ENCODE results near the gene CAMK2A. TPM values are rescaled to one million over a fixed set of nuclear protein-coding genes. Genes with fewer than 3 reads are reported as not detected.

CAMK2A gene
- total RNA-seq, 2 donors from 2014 or later = 0.05 to 0.61 TPM

DNA sequence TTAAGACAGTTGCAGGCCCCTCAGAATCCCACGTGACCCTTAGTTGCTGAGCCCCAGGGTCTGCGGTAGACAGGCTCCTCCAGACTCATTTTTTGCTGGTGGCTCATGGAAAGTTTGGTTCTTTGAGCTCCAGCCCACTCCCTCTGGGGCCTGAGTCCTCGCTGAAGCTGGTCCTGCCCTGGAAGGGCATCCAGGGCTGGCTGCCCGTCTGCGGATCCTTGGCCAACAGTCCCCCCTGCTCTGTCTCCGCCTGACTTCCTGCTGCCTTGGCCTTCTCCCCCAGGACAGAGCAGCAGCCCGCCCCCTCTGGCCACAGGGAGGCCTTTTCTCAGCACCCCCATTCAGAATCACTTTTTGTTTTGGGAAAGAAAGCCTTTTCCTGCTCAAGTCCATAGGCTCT, 75.3 kb downstream of the CAMK2A start:
- Histone ChIP-seq H3K27me3 (no peaks in the 10 kb centered on the region), H3K4me1 (peaks cover 9% of the 10 kb centered on the region), H3K9ac (ENCODE audit: low read depth in 2 of 2, low read length in 2 of 2) (no peak overlapping the region), H3K27ac (no peak overlapping the region), H3K36me3 (no peaks in the 10 kb centered on the region), H3K9me3 (no peaks in the 10 kb centered on the region), H3K4me3 (no peak overlapping the region)
- intact Hi-C loops (cut with DNase I) = loop anchor here (10.0 kb wide), 1 partner anchor 221 kb away; no protein-coding TSS in a partner anchor
- no peak for DNase-seq
- TF ChIP-seq, protein P1, sequence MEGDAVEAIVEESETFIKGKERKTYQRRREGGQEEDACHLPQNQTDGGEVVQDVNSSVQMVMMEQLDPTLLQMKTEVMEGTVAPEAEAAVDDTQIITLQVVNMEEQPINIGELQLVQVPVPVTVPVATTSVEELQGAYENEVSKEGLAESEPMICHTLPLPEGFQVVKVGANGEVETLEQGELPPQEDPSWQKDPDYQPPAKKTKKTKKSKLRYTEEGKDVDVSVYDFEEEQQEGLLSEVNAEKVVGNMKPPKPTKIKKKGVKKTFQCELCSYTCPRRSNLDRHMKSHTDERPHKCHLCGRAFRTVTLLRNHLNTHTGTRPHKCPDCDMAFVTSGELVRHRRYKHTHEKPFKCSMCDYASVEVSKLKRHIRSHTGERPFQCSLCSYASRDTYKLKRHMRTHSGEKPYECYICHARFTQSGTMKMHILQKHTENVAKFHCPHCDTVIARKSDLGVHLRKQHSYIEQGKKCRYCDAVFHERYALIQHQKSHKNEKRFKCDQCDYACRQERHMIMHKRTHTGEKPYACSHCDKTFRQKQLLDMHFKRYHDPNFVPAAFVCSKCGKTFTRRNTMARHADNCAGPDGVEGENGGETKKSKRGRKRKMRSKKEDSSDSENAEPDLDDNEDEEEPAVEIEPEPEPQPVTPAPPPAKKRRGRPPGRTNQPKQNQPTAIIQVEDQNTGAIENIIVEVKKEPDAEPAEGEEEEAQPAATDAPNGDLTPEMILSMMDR (IDR thresholded peaks at IDR 0.05) = no peak

DNA sequence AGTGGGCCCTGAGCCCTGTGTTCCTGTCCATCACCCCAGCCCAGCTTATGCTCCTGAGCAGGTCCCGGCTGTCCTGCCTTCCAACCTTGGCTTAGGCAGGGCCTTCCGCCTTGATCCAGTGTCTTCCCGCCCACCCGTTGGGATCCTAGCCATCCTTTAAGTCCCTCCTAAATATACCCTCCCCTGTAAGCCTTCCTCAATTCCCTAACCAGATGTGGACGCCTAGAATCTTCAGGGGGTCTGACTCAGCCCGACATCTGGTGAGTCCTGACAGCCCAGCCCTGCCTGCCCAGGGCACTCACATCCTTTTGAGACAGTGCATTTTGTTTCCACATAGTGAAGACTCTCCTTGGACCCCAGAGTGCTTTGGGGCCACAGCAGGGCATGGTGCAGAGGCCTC, 76.0 kb downstream of the CAMK2A start:
- H3K27ac ChIP-seq = no peak overlapping the region
- TF ChIP-seq, protein P1 (IDR thresholded peaks at IDR 0.05) = no peak
- intact Hi-C loops (cut with DNase I) = loop anchor here (10.0 kb wide), 1 partner anchor 221 kb away; no protein-coding TSS in a partner anchor
- H3K9ac ChIP-seq (ENCODE audit: low read depth in 2 of 2, low read length in 2 of 2) = peak overlapping the region in 1 of 2 donors; percentile 24
- no peak overlapping the region for H3K4me3 ChIP-seq
- no peaks in the 10 kb centered on the region for H3K9me3 ChIP-seq
- peaks cover 15% of the 10 kb centered on the region for H3K4me1 ChIP-seq
- H3K27me3 ChIP-seq = no peaks in the 10 kb centered on the region
- no peaks in the 10 kb centered on the region for H3K36me3 ChIP-seq
- no peak for DNase-seq

DNA sequence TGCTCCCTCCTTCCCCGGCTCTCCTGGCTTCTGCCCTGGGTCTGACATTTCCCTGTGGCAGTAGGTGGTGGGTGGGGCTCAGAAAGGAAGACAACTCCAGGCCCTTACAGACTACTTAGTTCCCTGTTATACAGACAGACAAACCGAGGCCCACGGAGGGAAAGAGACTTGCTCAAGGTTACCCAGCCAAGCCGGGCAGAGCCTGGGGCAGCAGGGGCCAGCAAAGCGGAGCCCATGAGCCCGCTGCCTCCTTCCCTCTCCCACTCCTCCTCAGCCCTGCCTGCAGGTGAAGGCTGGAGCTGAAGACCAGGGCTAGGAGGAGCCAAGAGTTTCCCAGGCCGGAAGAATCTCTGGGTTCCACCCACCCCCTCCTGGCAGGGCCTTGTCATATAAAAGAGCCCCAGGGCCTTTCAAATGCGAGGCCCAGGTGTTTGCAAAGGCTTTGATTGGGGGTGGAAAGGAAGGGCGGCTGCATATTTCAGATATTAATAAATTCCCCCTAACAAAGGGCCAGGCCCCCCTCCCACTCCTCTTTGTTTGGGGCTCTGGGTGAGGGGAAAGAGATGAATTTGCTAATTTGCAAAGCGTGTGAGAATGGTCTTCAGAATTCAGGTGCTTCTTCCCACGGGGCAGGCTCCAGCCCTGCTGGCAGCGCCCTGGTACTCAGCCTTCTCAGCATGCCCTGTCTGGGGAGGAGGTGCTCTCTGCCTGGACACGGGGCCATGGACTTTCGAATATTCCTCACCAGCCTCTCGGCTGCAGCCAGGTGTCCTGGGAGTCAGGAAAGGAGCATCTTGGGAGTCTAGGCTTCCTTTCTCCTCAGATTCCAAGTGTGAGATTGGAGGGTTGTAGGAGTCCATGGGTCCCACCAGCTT, 78.2 kb downstream of the CAMK2A start:
- Histone ChIP-seq H3K4me3 (no peak overlapping the region), H3K9ac (ENCODE audit: low read depth in 2 of 2, low read length in 2 of 2) (peak overlapping the region; percentile 64 to 80), H3K4me1 (peaks cover 15% of the 10 kb centered on the region), H3K9me3 (no peaks in the 10 kb centered on the region), H3K27me3 (no peaks in the 10 kb centered on the region), H3K27ac (peak overlapping the region; percentile 81), H3K36me3 (peaks cover 3% of the 10 kb centered on the region)
- peak; percentile 81 for DNase-seq
- intact Hi-C loops (cut with DNase I) = loop anchor here (10.0 kb wide), 1 partner anchor 223 kb away; no protein-coding TSS in a partner anchor
- TF ChIP-seq, protein P1 (IDR thresholded peaks at IDR 0.05) = no peak

DNA sequence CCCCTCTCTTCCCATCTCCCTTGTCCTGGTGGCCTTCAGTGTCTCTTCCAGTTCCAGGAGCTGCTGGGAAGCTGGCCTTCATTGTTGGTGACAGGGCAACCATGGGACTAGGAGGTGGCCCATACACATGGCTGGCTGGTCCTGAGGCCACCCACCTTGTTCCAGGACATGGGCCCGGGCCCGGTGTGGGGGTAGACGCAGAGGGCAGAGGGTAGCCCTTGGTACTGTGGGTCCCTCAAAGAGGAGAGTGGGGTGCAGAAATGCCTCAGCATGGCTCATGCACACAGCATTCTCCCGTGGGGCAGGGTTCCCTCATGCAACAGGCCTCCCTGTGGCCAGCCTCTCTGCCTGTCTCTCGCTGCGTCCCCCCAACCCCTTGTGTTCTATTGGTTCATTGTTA, 78.9 kb downstream of the CAMK2A start:
- H3K9me3 ChIP-seq = no peaks in the 10 kb centered on the region
- peaks cover 14% of the 10 kb centered on the region for H3K4me1 ChIP-seq
- H3K36me3 ChIP-seq = peaks cover 3% of the 10 kb centered on the region
- H3K27ac ChIP-seq = peak overlapping the region; percentile 81
- no peaks in the 10 kb centered on the region for H3K27me3 ChIP-seq
- TF ChIP-seq, protein P1 (IDR thresholded peaks at IDR 0.05) = no peak
- H3K4me3 ChIP-seq = no peak overlapping the region
- intact Hi-C loops (cut with DNase I) = loop anchor here (10.0 kb wide), 1 partner anchor 224 kb away; no protein-coding TSS in a partner anchor
- H3K9ac ChIP-seq (ENCODE audit: low read depth in 2 of 2, low read length in 2 of 2) = peak overlapping the region; percentile 64 to 80
- DNase-seq = no peak

DNA sequence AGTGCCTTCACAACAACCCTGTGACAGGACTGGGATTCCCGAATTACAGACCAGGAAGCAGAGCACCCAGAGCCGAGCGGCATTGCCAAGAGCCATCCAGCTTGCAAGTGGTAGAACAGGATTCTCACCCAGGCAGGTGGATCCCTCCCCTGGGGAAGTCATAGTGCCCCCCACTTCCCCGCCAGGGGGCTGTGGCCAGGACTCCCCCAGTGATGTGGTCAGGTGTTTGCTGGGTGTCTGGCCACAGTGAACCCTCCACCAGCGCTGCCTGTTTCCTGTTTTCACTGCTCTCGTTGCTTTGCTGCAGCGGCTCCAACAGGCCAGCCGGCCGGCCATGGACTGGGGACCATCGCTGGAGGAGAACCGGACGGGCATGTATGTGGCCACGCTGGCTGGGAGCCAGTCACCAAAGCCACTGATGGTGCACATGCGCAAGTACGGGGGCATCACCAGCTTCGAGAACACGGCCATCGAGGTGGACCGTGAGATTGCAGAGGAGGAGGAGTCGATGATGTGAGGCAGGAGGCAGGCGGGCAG, 80.4 kb downstream of the CAMK2A start:
- TF ChIP-seq, protein P1 (IDR thresholded peaks at IDR 0.05) = no peak
- DNase-seq = peak; percentile 82
- peaks cover 10% of the 10 kb centered on the region for H3K4me1 ChIP-seq
- H3K27ac ChIP-seq = peak overlapping the region; percentile 55
- peaks cover 3% of the 10 kb centered on the region for H3K36me3 ChIP-seq
- H3K27me3 ChIP-seq = no peaks in the 10 kb centered on the region
- H3K4me3 ChIP-seq = no peak overlapping the region
- intact Hi-C loops (cut with DNase I) = no loop called here
- H3K9ac ChIP-seq (ENCODE audit: low read depth in 2 of 2, low read length in 2 of 2) = peak overlapping the region in 1 of 2 donors; percentile 80
- H3K9me3 ChIP-seq = no peaks in the 10 kb centered on the region

All from colonic mucosa (tissue), 4 donors.